Natural killer cell (primary cell): ENCODE measurements around the gene PGM3. TPM values are rescaled to one million over a fixed set of nuclear protein-coding genes. Genes with fewer than 3 reads are reported as not detected.

ENCODE experiments used
- ATAC-seq, 3 donors: fragments of 150-1000 bp in 2 of 3; fragments of 200-7000 bp in 1 of 3; cut with Tn5 transposase; 1 replicate in 1 of 3; 2 replicates in 2 of 3; pipeline ENCODE4 v1.10.0; 2021; ENCODE audit warnings: mild to moderate bottlenecking in 2 of 3, moderate library complexity in 2 of 3
- DNase-seq, 2 donors: peaks; one replicate each; pipeline versions ENCODE4 v3.0.0 to v3.0.0-alpha.2; 2013 to 2021; ENCODE audit warnings: mixed read lengths in 1 of 2
- H3K27ac ChIP-seq: one replicate; pipeline ENCODE4 v1.5.1; 2013; ENCODE audit warnings: mild to moderate bottlenecking, low read length
- H3K27me3 ChIP-seq: one replicate; pipeline ENCODE4 v1.6.1; 2013; ENCODE audit warnings: low read length; ENCODE audit not compliant: control insufficient read depth, insufficient read depth
- H3K36me3 ChIP-seq: one replicate; pipeline ENCODE4 v1.6.1; 2013; ENCODE audit warnings: low read length; ENCODE audit not compliant: control insufficient read depth, insufficient read depth
- H3K4me1 ChIP-seq: one replicate; pipeline ENCODE4 v1.6.1; 2013; ENCODE audit warnings: low read length; ENCODE audit not compliant: control insufficient read depth, insufficient read depth
- H3K4me3 ChIP-seq: one replicate; pipeline ENCODE4 v1.5.1; 2013; ENCODE audit warnings: low read length
- H3K9me3 ChIP-seq: one replicate; pipeline ENCODE4 v1.6.1; 2013; ENCODE audit warnings: low read length; ENCODE audit not compliant: control insufficient read depth, insufficient read depth
- H3K27ac Mint-ChIP-seq, 2 donors: one replicate each; pipeline ENCODE4 v1.8.0; 2022; ENCODE audit warnings: mild to moderate bottlenecking in 2 of 2, mixed read lengths in 2 of 2, moderate library complexity in 1 of 2
- H3K27me3 Mint-ChIP-seq, 2 donors: one replicate each; pipeline ENCODE4 v1.8.0; 2022; ENCODE audit warnings: low read depth in 2 of 2, mixed read lengths in 2 of 2
- H3K36me3 Mint-ChIP-seq: one replicate; pipeline ENCODE4 v1.8.0; 2022; ENCODE audit warnings: mixed read lengths
- H3K4me1 Mint-ChIP-seq, 2 donors: one replicate each; pipeline ENCODE4 v1.8.0; 2022; ENCODE audit warnings: mixed read lengths in 2 of 2
- H3K4me3 Mint-ChIP-seq: one replicate; pipeline ENCODE4 v1.8.0; 2022; ENCODE audit warnings: mild to moderate bottlenecking, moderate library complexity, mixed read lengths
- H3K9me3 Mint-ChIP-seq, 2 donors: one replicate each; pipeline ENCODE4 v1.8.0; 2022; ENCODE audit warnings: mixed read lengths in 2 of 2
- WGBS: methylation state at CpG from one replicate; pipeline ENCODE4 v1.1.7; 2013; ENCODE audit warnings: missing lambda C conversion rate; ENCODE audit not compliant: insufficient coverage; 5-methylcytosine and 5-hydroxymethylcytosine counted together
- intact Hi-C: fragments of 100-400 bp; cut with micrococcal nuclease; formaldehyde crosslinking; loops from one replicate; pipeline ENCODE4 v1.14.2; 2022
- total RNA-seq, 4 donors: library from RNA; stranded (reverse); fragments of 120-200 nt in 1 of 4; gene quantifications; one replicate each; pipeline versions ENCODE4 v1.2.3 to v1.2.4, GENCODE V29; 2013 to 2022
- TF ChIP-seq, protein P1 (sequence below): fragments of 200-600 bp; IDR thresholded peaks from one replicate; pipeline ENCODE4 v1.8.0; 2022; ENCODE audit warnings: antibody characterized with exemption

The PGM3 gene
- total RNA-seq, 3 donors from 2014 or later (not counting 1 experiment from before 2014, with no cell fraction given): 16.6 to 26.4 (median 17.2) TPM

DNA sequence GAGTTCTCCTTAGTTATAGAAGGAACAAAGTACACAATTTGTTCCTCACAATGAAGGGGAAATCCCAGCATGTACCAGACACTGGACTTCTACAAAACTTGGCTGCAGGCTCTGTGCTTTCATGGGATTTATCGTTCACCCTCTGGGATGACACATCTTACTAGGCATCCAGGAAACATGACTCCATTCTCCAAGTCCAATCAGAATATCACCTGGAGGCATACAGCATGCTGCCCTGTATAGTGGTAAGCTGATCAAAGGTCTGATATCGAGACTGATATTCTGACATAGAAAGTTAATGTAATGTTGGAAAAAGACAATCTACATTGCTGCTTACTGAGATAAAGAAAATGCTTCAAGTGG, 6.8 kb upstream of the PGM3 start:
- ATAC-seq (no peak), DNase-seq (no peak)
- Mint-ChIP-seq H3K36me3 (no peaks in the 10 kb centered on the region), H3K9me3 (no peaks in the 10 kb centered on the region), H3K4me3 (no peak overlapping the region), H3K4me1 (no peaks in the 10 kb centered on the region), H3K27me3 (no peaks in the 10 kb centered on the region), H3K27ac (no peak overlapping the region)
- H3K27me3 ChIP-seq: no peaks in the 10 kb centered on the region
- H3K4me1 ChIP-seq: no peaks in the 10 kb centered on the region
- intact Hi-C loops: no loop called here
- no peaks in the 10 kb centered on the region for H3K9me3 ChIP-seq
- H3K4me3 ChIP-seq: no peak overlapping the region
- TF ChIP-seq, protein P1, sequence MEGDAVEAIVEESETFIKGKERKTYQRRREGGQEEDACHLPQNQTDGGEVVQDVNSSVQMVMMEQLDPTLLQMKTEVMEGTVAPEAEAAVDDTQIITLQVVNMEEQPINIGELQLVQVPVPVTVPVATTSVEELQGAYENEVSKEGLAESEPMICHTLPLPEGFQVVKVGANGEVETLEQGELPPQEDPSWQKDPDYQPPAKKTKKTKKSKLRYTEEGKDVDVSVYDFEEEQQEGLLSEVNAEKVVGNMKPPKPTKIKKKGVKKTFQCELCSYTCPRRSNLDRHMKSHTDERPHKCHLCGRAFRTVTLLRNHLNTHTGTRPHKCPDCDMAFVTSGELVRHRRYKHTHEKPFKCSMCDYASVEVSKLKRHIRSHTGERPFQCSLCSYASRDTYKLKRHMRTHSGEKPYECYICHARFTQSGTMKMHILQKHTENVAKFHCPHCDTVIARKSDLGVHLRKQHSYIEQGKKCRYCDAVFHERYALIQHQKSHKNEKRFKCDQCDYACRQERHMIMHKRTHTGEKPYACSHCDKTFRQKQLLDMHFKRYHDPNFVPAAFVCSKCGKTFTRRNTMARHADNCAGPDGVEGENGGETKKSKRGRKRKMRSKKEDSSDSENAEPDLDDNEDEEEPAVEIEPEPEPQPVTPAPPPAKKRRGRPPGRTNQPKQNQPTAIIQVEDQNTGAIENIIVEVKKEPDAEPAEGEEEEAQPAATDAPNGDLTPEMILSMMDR: no peak
- WGBS: 90% methylated on average over 2 of the region's 2 CpGs
- no peak overlapping the region for H3K27ac ChIP-seq
- H3K36me3 ChIP-seq: no peaks in the 10 kb centered on the region

- H3K4me3 ChIP-seq: no peak overlapping the region
- DNase-seq: no peak
- Mint-ChIP-seq H3K4me3 (no peak overlapping the region), H3K9me3 (no peaks in the 10 kb centered on the region), H3K27ac (no peak overlapping the region), H3K36me3 (no peaks in the 10 kb centered on the region), H3K27me3 (no peaks in the 10 kb centered on the region), H3K4me1 (peaks cover 2 to 3% of the 10 kb centered on the region in 2 donors)
- WGBS: 83% methylated on average over 4 of the region's 5 CpGs
- peak in 1 of 3 donors; percentile 31 for ATAC-seq
- no peaks in the 10 kb centered on the region for H3K27me3 ChIP-seq
- H3K4me1 ChIP-seq: peaks cover under 1% of the 10 kb centered on the region
- no peak overlapping the region for H3K27ac ChIP-seq
- no peaks in the 10 kb centered on the region for H3K9me3 ChIP-seq
- TF ChIP-seq, protein P1: no peak
- intact Hi-C loops: no loop called here
- H3K36me3 ChIP-seq: no peaks in the 10 kb centered on the region
Measured at GRCh38 chr6:83199173-83199862, 6.3 kb upstream of the PGM3 start.

GRCh38 chr6:83198486-83199172, 5.6 kb upstream of the PGM3 start:
- Histone ChIP-seq H3K9me3 (no peaks in the 10 kb centered on the region), H3K4me3 (no peak overlapping the region), H3K4me1 (peaks cover 8% of the 10 kb centered on the region), H3K36me3 (no peaks in the 10 kb centered on the region), H3K27me3 (no peaks in the 10 kb centered on the region), H3K27ac (no peak overlapping the region)
- ATAC-seq: no peak
- TF ChIP-seq, protein P1: no peak
- Mint-ChIP-seq H3K9me3 (no peaks in the 10 kb centered on the region), H3K4me3 (no peak overlapping the region), H3K36me3 (no peaks in the 10 kb centered on the region), H3K27me3 (no peaks in the 10 kb centered on the region), H3K4me1 (peaks cover 8 to 9% of the 10 kb centered on the region in 2 donors), H3K27ac (no peak overlapping the region)
- intact Hi-C loops: no loop called here
- 91% methylated on average over 3 of the region's 4 CpGs for WGBS
- DNase-seq: no peak
